GM19395 (cell line): ENCODE measurements around the gene SETBP1.

Experiments
- ATAC-seq: cut with Tn5 transposase; IDR thresholded peaks from one replicate; pipeline ENCODE4 v1.9.1; 2021; ENCODE audit warnings: mild to moderate bottlenecking, moderate library complexity; ENCODE audit not compliant: unreplicated experiment

SETBP1 gene

DNA sequence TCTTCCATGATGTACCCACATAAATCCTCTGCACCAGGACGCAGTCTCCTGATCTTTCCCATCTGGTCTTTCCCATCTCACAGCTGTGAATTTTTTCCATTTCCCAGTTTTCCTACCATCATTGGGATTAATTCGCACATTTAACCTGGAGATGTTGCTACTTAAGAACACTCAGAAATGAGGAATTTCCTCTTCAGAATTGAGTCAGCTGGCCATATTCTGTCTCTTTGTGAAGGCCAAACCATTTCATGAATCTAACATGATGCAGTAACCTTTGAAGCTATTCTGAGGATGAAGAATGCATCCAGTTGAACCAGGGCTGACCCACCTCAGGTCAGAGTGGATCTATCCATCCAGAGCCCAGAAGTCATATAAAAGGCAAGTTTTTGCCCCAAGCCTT is 326.8 kb downstream of the SETBP1 start:
- ATAC-seq = no peak

DNA sequence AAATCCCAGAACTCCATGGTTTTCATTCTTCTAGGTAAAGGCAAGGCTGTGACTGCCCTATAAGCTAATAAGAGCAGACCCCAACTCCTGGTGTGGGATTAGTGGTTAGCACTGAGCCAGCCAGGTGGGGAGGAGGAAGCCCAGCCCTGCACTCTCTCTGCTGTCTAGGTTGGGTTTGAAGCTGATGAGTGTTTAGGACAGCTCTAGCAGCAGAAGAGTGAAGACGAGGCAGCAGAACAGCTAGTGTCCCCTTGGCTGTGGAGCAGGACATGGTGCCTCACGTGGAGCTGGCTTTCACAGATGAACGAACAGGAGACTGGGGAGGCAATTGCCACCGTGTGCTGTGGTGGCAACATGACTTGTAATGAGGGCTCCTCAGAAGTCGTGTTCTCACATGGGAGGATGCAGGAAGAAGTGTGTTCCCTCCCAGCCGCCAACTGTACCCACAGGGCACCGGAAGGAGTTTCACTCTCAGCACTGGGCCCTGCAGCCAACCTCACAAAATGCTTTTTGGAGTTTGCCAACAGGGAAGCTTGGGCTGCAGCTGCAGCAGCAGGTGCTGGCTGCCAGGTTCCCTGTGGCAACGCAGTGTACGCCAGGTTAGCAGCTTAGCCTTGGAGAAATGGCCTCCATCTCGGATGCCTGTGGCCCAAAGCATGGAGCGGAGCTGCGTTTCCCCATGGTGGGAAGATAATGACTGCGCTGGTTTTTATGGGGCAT is 328.2 kb downstream of the SETBP1 start:
- ATAC-seq = no peak

DNA sequence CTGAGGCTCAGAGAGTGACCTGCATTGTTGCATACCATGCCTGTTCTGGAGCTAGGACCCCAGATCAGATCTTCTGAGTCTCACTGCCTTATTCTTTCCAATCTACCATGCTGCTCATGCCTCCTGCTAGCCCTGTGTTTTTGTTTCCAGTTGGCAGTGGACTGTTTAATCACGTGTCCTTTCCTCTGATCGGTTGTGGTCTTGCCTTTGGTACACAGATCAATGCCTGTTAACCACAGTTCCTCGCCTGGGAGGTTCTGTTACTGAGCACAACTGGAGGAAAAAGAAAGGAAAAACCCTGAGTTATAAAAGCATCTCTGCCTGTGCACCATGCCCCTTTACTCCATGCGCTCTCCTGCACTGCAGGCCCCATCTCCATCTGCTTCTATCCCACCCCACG is 329.1 kb downstream of the SETBP1 start:
- no peak for ATAC-seq

DNA sequence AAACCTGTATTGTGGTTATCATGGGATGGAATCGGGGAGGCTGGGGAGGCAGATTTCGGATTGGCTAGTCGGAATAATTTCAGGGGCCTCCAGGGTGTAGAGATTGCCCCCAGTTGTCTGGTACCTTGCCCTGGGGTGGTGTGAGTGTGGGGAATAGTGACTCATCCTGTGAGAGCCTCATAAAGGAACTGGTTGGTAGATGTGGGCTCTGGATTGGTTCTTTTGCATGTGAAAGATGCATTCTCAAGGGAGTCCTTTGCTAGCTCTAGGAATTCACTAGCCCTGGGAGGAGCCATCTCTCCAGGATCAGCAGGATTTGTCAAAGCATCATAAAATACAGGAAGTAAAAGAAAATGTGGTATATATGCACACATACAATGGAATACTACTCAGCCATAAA is 331.6 kb downstream of the SETBP1 start:
- ATAC-seq = no peak

- no peak for ATAC-seq
These were observed 333.4 kb downstream of the SETBP1 start for GRCh38 chr18:45014047-45014501.

DNA sequence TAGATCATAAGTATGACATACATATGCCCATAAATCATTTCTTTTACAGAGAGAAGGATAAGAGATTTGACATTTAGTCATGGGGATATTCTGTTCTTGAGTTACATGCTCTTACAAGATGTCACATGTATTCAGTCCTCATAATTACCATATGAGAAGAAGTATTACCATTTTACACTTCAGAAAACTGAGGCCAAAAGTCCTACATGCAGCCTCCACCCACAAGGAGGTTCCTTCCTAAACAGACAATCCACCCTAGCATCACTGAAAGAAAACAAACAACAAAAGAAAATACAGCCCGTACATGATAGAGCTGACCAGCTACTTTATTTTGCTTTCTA is 335.1 kb downstream of the SETBP1 start:
- ATAC-seq = no peak

DNA sequence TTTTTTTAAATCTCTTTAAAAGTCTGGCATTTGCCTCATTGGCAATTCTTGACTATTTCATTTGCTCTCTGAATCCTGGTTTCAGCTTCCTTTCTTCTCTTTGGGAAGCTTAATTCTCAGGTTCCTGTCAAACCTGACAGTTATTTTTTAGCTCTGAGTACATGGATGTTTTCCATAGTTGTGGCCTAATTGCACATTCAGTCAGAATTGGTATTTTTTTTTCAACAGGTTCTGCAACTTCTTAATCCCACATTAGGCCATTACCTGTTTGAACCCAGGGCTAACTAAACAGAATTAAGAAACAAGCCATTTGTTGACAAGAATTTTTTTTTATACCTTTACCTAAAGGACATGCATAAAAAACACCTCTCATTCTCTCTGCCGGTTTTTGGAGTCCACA is 338.8 kb downstream of the SETBP1 start:
- ATAC-seq = no peak

DNA sequence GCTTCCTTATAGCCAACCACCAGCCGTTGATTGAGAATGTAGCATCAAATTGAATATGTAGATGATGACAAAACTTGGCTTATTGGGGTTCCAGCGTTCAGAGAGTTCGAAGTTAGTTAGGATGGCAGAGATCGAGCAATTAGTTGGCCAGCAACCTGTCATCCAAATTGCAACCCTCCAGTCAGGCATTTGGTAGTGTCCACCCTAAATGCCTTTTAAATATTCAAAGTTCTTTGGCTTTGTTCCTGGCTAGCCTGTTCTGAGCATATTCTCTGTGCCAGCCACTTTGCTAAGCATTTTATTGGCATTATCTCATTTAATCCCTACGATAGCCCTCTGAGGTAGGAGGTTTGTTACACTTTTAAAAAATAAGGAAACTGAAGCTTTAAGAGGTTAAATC is 342.8 kb downstream of the SETBP1 start:
- ATAC-seq = no peak

- no peak for ATAC-seq
These were observed 343.8 kb downstream of the SETBP1 start for GRCh38 chr18:45024357-45025088.

GRCh38 chr18:45025089-45025450 is 344.4 kb downstream of the SETBP1 start:
- no peak for ATAC-seq

GRCh38 chr18:45026162-45026561 is 345.5 kb downstream of the SETBP1 start:
- ATAC-seq = no peak

GRCh38 chr18:45034179-45034578 is 353.5 kb downstream of the SETBP1 start:
- no peak for ATAC-seq

- ATAC-seq = no peak
These were observed 356.9 kb downstream of the SETBP1 start for GRCh38 chr18:45037618-45038017.

DNA sequence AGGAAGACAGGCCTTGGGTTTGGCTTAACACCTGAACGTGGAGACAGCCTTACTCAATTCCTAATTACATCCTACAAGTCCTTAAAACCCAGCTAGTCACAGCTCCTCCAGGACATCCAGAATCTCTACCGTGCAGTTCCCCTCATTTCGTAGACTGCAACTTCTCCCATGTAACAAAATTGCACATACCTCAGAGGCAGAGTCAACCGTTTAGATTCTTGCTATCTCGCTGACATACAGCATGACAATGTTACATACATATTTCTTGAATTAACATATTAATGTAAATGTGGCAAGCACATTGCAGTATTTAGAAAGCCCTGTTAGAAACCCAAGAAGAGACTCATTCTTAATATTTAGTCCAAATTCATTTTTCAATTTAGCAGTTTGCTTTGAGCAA is 358.7 kb downstream of the SETBP1 start:
- no peak for ATAC-seq

- ATAC-seq = no peak
These were observed 360.2 kb downstream of the SETBP1 start for GRCh38 chr18:45040879-45041278.

- ATAC-seq = no peak
These were observed 364.1 kb downstream of the SETBP1 start for GRCh38 chr18:45044787-45045186.

DNA sequence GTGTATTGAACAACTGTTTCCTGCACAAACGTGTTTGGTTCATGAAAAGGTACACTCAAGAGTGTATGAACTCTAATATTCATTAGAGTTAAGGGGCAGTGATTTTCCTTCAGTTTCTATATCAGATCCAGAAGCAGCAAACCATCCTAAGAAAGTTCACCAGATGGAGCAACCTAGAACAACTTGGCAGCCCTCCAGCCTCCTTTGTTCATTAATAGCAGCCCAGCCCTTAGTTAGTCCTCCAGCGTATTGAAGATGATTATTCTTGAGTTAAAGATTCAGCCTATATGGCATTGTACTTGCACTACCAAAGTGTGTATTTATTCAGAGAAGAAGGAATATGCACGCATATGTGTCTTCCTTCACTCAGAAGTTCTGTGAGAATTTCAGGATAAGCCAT is 365.5 kb downstream of the SETBP1 start:
- ATAC-seq = no peak

GRCh38 chr18:45046961-45047360 is 366.3 kb downstream of the SETBP1 start:
- ATAC-seq = no peak

GRCh38 chr18:45049578-45050319 is 369.1 kb downstream of the SETBP1 start:
- ATAC-seq = no peak

DNA sequence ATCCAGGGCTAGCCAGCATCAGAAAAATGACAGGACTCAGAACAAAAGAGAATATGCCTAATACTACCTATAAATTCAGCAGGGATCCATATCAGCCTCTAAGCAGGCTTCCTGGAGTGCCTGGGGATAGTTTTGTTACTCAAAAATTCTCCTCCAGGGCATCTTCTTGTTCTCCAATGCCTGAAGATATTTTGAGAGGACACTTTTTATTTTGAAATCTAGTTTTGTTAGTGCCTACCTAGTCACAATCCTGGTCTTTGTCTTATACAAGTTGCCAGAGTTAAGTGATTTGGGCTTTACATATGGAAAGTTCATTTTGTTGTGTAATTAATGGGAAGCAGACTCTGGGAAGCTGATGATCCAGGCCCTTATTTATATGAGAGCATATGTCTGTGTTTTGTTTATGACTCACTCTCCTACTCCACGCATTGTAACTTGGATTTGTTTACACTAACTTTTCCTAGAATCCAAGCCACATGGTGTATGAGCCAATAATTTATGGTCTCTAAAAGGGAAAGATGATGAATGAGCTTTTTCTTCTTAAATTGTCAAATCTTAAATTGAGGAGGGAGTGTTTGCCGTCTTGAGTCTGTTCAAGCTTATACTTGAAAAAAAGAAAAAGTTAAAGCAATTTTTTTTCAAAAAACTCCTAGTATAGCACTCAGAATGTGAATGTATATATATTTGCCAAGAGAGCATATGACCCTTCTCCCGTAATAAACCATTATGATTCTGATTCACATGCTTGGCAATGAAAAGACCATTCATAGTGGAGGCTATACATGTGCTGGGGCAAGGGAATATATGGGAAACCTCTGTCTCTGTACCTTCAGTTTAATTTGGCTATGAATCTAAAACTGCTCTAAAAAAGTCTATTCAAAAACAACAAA is 370.3 kb downstream of the SETBP1 start:
- no peak for ATAC-seq

DNA sequence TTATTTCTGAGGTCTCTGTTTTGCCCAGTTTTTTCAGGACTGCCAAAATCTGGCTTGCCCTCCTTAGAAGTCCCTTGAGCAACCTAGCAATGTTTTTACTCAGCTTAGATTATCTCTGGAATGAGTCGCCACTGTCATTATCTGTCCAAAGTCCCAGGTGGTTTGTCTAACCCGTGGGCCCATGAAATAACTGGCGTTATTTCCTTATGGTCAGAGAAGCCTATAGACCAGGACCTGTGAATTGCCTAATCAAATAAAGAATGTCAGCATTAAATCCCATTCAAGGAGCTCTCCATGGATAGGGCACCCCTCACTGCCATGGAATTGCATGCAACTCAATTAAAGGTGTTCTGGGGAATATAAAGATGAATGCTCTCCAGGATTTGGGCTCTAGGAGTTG is 373.9 kb downstream of the SETBP1 start:
- ATAC-seq = no peak
